HepG2 (cell line): ENCODE data around the gene PSMD2. TPM values are rescaled to one million over a fixed set of nuclear protein-coding genes. Genes with fewer than 3 reads are reported as not detected.
A peak's percentile ranks its signal among the peaks of the same experiment; 100 is the strongest.

Experiments used
- DRAP1 ChIP-seq: IDR thresholded peaks from 2 replicates; pipeline ENCODE4 v1.6.1; 2016; ENCODE audit warnings: missing genetic modification reagents, missing compliant biosample characterization
- ELF3 ChIP-seq: IDR thresholded peaks from 2 replicates; pipeline ENCODE4 v1.6.1; 2016; ENCODE audit warnings: missing genetic modification reagents, missing compliant biosample characterization
- GATAD1 ChIP-seq: IDR thresholded peaks from 2 replicates; pipeline ENCODE4 v1.6.1; 2016; ENCODE audit warnings: missing genetic modification reagents, missing compliant biosample characterization
- IKZF4 ChIP-seq: sonication (generic); formaldehyde crosslinking; IDR thresholded peaks from 2 replicates; pipeline ENCODE4 v1.5.1; 2020; ENCODE audit warnings: borderline replicate concordance, mild to moderate bottlenecking, low read depth, missing genetic modification reagents; ENCODE audit errors: not compliant biosample characterization
- MAF1 ChIP-seq: sonication (generic); formaldehyde crosslinking; IDR thresholded peaks from 2 replicates; pipeline ENCODE4 v1.5.0; 2020; ENCODE audit warnings: missing genetic modification reagents, borderline replicate concordance
- MAZ ChIP-seq, 2 experiments: sonication (generic) in 1 of 2; formaldehyde crosslinking in 1 of 2; IDR thresholded peaks; 2 replicates each; pipeline versions ENCODE4 v1.5.0 to v1.6.1; 2012 to 2020; ENCODE audit warnings: low read depth in 2 of 2, mild to moderate bottlenecking in 2 of 2, borderline replicate concordance in 1 of 2, improper control_type of control experiment in 1 of 2, low read length in 1 of 2, missing genetic modification reagents in 1 of 2, moderate library complexity in 1 of 2
- NFIB ChIP-seq: sonication (generic); formaldehyde crosslinking; IDR thresholded peaks from 2 replicates; pipeline ENCODE4 v1.9.0; 2021; ENCODE audit warnings: missing genetic modification reagents, mild to moderate bottlenecking, borderline replicate concordance
- SIN3A ChIP-seq: IDR thresholded peaks from 2 replicates; pipeline ENCODE4 v1.6.1; 2011; ENCODE audit warnings: low read depth, mild to moderate bottlenecking, control low read depth, low read length, borderline replicate concordance
- SOX5 ChIP-seq: IDR thresholded peaks from 2 replicates; pipeline ENCODE4 v1.6.1; 2016; ENCODE audit warnings: borderline replicate concordance
- SRY ChIP-seq: sonication (generic); formaldehyde crosslinking; IDR thresholded peaks from 2 replicates; pipeline ENCODE4 v1.8.0; 2022; ENCODE audit warnings: mild to moderate bottlenecking, missing genetic modification reagents
- UBTF ChIP-seq: sonication (generic); formaldehyde crosslinking; IDR thresholded peaks from 2 replicates; pipeline ENCODE4 v1.4.0; 2020; ENCODE audit warnings: mild to moderate bottlenecking, missing genetic modification reagents
- ZBTB20 ChIP-seq: sonication (generic); formaldehyde crosslinking; IDR thresholded peaks from 2 replicates; pipeline ENCODE4 v1.8.1; 2023; ENCODE audit warnings: missing genetic modification reagents, low read depth, mild to moderate bottlenecking, borderline replicate concordance
- ZBTB34 ChIP-seq: sonication (generic); formaldehyde crosslinking; IDR thresholded peaks from 2 replicates; pipeline ENCODE4 v1.8.0; 2022; ENCODE audit warnings: mild to moderate bottlenecking, missing genetic modification reagents
- ZBTB7B ChIP-seq: sonication (generic); formaldehyde crosslinking; IDR thresholded peaks from 2 replicates; pipeline ENCODE4 v1.4.0; 2020; ENCODE audit warnings: missing genetic modification reagents
- ZFAT ChIP-seq: sonication (generic); formaldehyde crosslinking; conservative IDR thresholded peaks from 2 replicates; pipeline ENCODE4 v1.8.1; 2023; ENCODE audit warnings: missing genetic modification reagents, inconsistent platforms
- ZMAT3 ChIP-seq: sonication (generic); formaldehyde crosslinking; conservative IDR thresholded peaks from 2 replicates; pipeline ENCODE4 v1.7.0; 2021; ENCODE audit warnings: missing genetic modification reagents
- ZNF12 ChIP-seq: sonication (generic); formaldehyde crosslinking; IDR thresholded peaks from 2 replicates; pipeline ENCODE4 v1.5.0; 2020; ENCODE audit warnings: missing genetic modification reagents
- ZNF136 ChIP-seq: sonication (generic); formaldehyde crosslinking; IDR thresholded peaks from 2 replicates; pipeline ENCODE4 v1.8.1; 2022; ENCODE audit warnings: low read depth, mild to moderate bottlenecking, moderate library complexity, missing genetic modification reagents
- ZNF598 ChIP-seq: sonication (generic); formaldehyde crosslinking; IDR thresholded peaks from 2 replicates; pipeline ENCODE4 v1.5.1; 2020; ENCODE audit warnings: mild to moderate bottlenecking, missing genetic modification reagents, borderline replicate concordance
- ZNF678 ChIP-seq: sonication (generic); formaldehyde crosslinking; IDR thresholded peaks from 2 replicates; pipeline ENCODE4 v1.4.0; 2020; ENCODE audit warnings: mild to moderate bottlenecking, missing genetic modification reagents
- ZNF879 ChIP-seq: sonication (generic); formaldehyde crosslinking; IDR thresholded peaks from 2 replicates; pipeline ENCODE4 v1.8.1; 2023; ENCODE audit warnings: missing genetic modification reagents
- ZSCAN29 ChIP-seq: sonication (generic); formaldehyde crosslinking; conservative IDR thresholded peaks from 2 replicates; pipeline ENCODE4 v1.4.0; 2020; ENCODE audit warnings: mild to moderate bottlenecking, missing genetic modification reagents
- polyA plus RNA-seq, 8 experiments: library from polyadenylated mRNA; depleted of rRNA in 3 of 8; stranded (reverse) in 7 of 8; unstranded in 1 of 8; fragments of >200 nt; fragmentation: Illumina TruSeq in 4 of 8; extraction: Trizol in 4 of 8; gene quantifications; 2 replicates each; pipeline versions ENCODE4 v1.2.1 to v1.2.3, GENCODE V29; 2011 to 2016; ENCODE audit warnings: low read depth in 4 of 8, missing spikeins in 1 of 8, mixed read lengths in 1 of 8; ENCODE audit not compliant: insufficient read depth in 1 of 8
- total RNA-seq, 5 experiments: library from RNA; depleted of rRNA; stranded (reverse); fragments of >200 nt; fragmentation: Illumina TruSeq; extraction: Trizol; gene quantifications; 2 replicates each; pipeline ENCODE4 v1.2.3, GENCODE V29; 2016; ENCODE audit warnings: low read depth in 1 of 5
- TF ChIP-seq, protein P1 (sequence below): sonication (generic); formaldehyde crosslinking; conservative IDR thresholded peaks from 2 replicates; pipeline ENCODE4 v1.4.0; 2020; ENCODE audit warnings: missing genetic modification reagents

The PSMD2 gene
- total and polyA plus RNA-seq, 2 of the 13 experiments (the other 11 are each of a cell fraction or from before 2014, with no cell fraction given) = 125 to 200 TPM

- TF ChIP-seq, protein P1, sequence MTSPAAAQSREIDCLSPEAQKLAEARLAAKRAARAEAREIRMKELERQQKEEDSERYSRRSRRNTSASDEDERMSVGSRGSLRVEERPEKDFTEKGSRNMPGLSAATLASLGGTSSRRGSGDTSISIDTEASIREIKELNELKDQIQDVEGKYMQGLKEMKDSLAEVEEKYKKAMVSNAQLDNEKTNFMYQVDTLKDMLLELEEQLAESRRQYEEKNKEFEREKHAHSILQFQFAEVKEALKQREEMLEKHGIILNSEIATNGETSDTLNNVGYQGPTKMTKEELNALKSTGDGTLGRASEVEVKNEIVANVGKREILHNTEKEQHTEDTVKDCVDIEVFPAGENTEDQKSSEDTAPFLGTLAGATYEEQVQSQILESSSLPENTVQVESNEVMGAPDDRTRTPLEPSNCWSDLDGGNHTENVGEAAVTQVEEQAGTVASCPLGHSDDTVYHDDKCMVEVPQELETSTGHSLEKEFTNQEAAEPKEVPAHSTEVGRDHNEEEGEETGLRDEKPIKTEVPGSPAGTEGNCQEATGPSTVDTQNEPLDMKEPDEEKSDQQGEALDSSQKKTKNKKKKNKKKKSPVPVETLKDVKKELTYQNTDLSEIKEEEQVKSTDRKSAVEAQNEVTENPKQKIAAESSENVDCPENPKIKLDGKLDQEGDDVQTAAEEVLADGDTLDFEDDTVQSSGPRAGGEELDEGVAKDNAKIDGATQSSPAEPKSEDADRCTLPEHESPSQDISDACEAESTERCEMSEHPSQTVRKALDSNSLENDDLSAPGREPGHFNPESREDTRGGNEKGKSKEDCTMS (CRISPR knock-in tag) = no peak
- peak; percentile 23; the same call in 1 of the 2 replicates for TF ChIP-seq ZBTB7B (CRISPR knock-in tag)
- TF ChIP-seq ZBTB20 (CRISPR knock-in tag) = peak; percentile 10; the same call in 1 of the 2 replicates
- TF ChIP-seq ZSCAN29 (CRISPR knock-in tag) = no peak
- no peak for TF ChIP-seq ZNF12 (CRISPR knock-in tag)
- TF ChIP-seq ZMAT3 (CRISPR knock-in tag) = 0 out of 2 replicates have a peak, but pooled peaks have one; percentile 60
- peak; percentile 93 for TF ChIP-seq MAZ (IDR thresholded peaks at IDR 0.05; ENCODE audit: borderline replicate concordance, low read depth, low read length)
- TF ChIP-seq MAZ (CRISPR knock-in tag; IDR thresholded peaks at IDR 0.05; ENCODE audit: low read depth) = peak; percentile 68
- no peak for TF ChIP-seq NFIB (CRISPR knock-in tag)
- peak; percentile 52; the same call in 1 of the 2 replicates for TF ChIP-seq UBTF (CRISPR knock-in tag)
- 0 out of 2 replicates have a peak, but pooled peaks have one; percentile 38 for TF ChIP-seq MAF1 (CRISPR knock-in tag)
- no peak for TF ChIP-seq IKZF4 (CRISPR knock-in tag)
- TF ChIP-seq ELF3 (CRISPR knock-in tag) = peak; percentile 59
- TF ChIP-seq ZNF678 (CRISPR knock-in tag) = no peak; the same call in 1 of the 2 replicates
- peak; percentile 62; the same call in 1 of the 2 replicates for TF ChIP-seq SIN3A
- TF ChIP-seq ZBTB34 (CRISPR knock-in tag) = no peak
- no peak for TF ChIP-seq ZFAT
- TF ChIP-seq SOX5 (CRISPR knock-in tag) = peak; percentile 8; the same call in 1 of the 2 replicates
- peak; percentile 82 for TF ChIP-seq GATAD1 (CRISPR knock-in tag)
- TF ChIP-seq SRY (CRISPR knock-in tag) = peak; percentile 41; the same call in 1 of the 2 replicates
- 0 out of 2 replicates have a peak, but pooled peaks have one; percentile 65 for TF ChIP-seq ZNF136
- TF ChIP-seq ZNF598 = no peak
- peak; percentile 58; the same call in 1 of the 2 replicates for TF ChIP-seq DRAP1
- no peak for TF ChIP-seq ZNF879 (CRISPR knock-in tag)
Observed at GRCh38 chr3:184298759-184299487, at the start of gene PSMD2 (continued).
